ENCODE results near the gene ZNF425. TPM values are rescaled to one million over a fixed set of nuclear protein-coding genes. Genes with fewer than 3 reads are reported as not detected.
"Not testable (repeated sequence)": the region's sequence is repeated elsewhere in the genome, so short reads cannot be mapped to it uniquely, and the experiment has no call there.

The ZNF425 gene
- total RNA-seq, 2 experiments from 2014 or later: 0.22 to 0.29 TPM

DNA sequence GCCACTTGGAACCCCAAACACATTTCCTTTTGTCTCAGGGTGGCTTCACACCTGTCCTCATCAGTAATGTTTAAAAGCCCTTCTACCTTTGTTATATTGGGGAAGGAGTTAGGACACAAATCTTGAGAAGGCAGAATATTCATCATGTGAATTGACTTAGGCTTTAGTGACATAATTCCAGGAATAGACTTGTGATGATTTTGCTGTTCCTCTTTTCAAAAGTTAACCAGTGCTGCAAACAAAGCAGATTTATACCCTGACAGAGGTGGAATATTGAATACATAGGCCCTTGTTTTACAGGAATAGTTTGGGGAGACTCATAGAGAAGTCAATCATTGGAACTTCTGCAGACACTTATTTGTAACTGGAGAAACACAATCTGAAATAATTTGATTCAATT, 62.6 kb downstream of the ZNF425 start:
- no peaks in the 10 kb centered on the region for H3K27me3 Mint-ChIP-seq
- peaks cover 4% of the 10 kb centered on the region for H3K36me3 Mint-ChIP-seq (ENCODE audit: low read depth)
- H3K9me3 Mint-ChIP-seq: no peaks in the 10 kb centered on the region
- no peak overlapping the region for H3K4me3 Mint-ChIP-seq
- ChIA-PET CTCF (no interaction called here), POLR2A (interaction anchor here (0.9 kb wide), 1 partner anchor 57 kb away, joined by 6 read pairs; no protein-coding TSS in a partner anchor)
- ATAC-seq: no peak
- no peak for TF ChIP-seq CTCF (IDR thresholded peaks at IDR 0.05)
- no peak overlapping the region for H3K27ac Mint-ChIP-seq
- H3K4me1 Mint-ChIP-seq (ENCODE audit: low read depth): peaks cover 8% of the 10 kb centered on the region
- intact Hi-C loops (cut with micrococcal nuclease): no loop called here
- DNase-seq: no peak

- H3K36me3 Mint-ChIP-seq (ENCODE audit: low read depth); ATAC-seq; H3K4me3 Mint-ChIP-seq; H3K4me1 Mint-ChIP-seq (ENCODE audit: low read depth); intact Hi-C loops (cut with micrococcal nuclease); POLR2A ChIA-PET; H3K9me3 Mint-ChIP-seq; H3K27me3 Mint-ChIP-seq; DNase-seq; H3K27ac Mint-ChIP-seq: not testable (repeated sequence)
- CTCF ChIA-PET: interaction anchor here (1.9 kb wide), 1 partner anchor 57 kb away, joined by 6 read pairs; no protein-coding TSS in a partner anchor
Measured at GRCh38 chr7:149062217-149062899, 63.8 kb downstream of the ZNF425 start.

- peaks cover 6% of the 10 kb centered on the region for H3K4me1 Mint-ChIP-seq (ENCODE audit: low read depth)
- DNase-seq (no peak), ATAC-seq (no peak)
- TF ChIP-seq CTCF (IDR thresholded peaks at IDR 0.05): no peak
- ChIA-PET CTCF (no interaction called here), POLR2A (interaction anchor here (0.8 to 1.1 kb wide), 2 partner anchors 11 to 53 kb away, joined by 3 read pairs; no protein-coding TSS in a partner anchor)
- H3K36me3 Mint-ChIP-seq (ENCODE audit: low read depth): no peaks in the 10 kb centered on the region
- H3K9me3 Mint-ChIP-seq: no peaks in the 10 kb centered on the region
- H3K27me3 Mint-ChIP-seq: no peaks in the 10 kb centered on the region
- H3K27ac Mint-ChIP-seq: no peak overlapping the region
- no peak overlapping the region for H3K4me3 Mint-ChIP-seq
- intact Hi-C loops (cut with micrococcal nuclease): no loop called here
Measured at GRCh38 chr7:149060156-149060555, 66.0 kb downstream of the ZNF425 start.

DNA sequence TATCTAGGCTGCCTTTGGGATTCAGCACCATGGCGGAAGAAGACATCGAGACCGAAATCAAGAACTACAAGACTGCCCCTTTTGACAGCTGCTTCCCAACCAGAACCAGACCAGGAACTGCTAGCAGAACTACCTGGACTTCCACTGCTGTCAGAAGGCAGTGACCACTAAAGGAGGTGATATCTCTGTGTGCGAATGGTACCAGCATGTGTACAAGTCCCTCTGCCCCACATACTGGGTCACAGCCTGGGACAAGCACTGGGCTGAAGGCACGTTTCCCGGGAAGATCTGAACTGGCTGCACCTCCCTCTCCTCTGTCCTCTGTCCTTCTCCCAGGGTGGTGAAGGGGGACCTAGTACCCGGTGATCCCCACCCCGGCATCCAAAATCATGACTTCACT, 72.2 kb downstream of the ZNF425 start:
- intact Hi-C loops (cut with micrococcal nuclease): no loop called here
- no peak overlapping the region for H3K4me3 Mint-ChIP-seq

GRCh38 chr7:149053384-149053783, 72.7 kb downstream of the ZNF425 start:
- Mint-ChIP-seq H3K4me3 (no peak overlapping the region), H3K27ac (no peak overlapping the region), H3K4me1 (ENCODE audit: low read depth) (no peaks in the 10 kb centered on the region), H3K27me3 (no peaks in the 10 kb centered on the region), H3K9me3 (no peaks in the 10 kb centered on the region), H3K36me3 (ENCODE audit: low read depth) (no peaks in the 10 kb centered on the region)
- no peak for TF ChIP-seq CTCF (IDR thresholded peaks at IDR 0.05)
- POLR2A ChIA-PET: no interaction called here
- intact Hi-C loops (cut with micrococcal nuclease): no loop called here
- no peak for ATAC-seq
- no peak for DNase-seq
- CTCF ChIA-PET: interaction anchor here (1.7 kb wide), 1 partner anchor 12 kb away, joined by 7 read pairs; no protein-coding TSS in a partner anchor

More for the DNA sequence above, 72.2 kb downstream of the ZNF425 start:
- Mint-ChIP-seq H3K36me3 (ENCODE audit: low read depth) (no peaks in the 10 kb centered on the region), H3K9me3 (no peaks in the 10 kb centered on the region), H3K27me3 (no peaks in the 10 kb centered on the region), H3K27ac (no peak overlapping the region), H3K4me1 (ENCODE audit: low read depth) (no peaks in the 10 kb centered on the region)
- no peak for TF ChIP-seq CTCF (IDR thresholded peaks at IDR 0.05)
- DNase-seq (no peak), ATAC-seq (no peak)
- ChIA-PET POLR2A (interaction anchor here (1.1 kb wide), 1 partner anchor 12 kb away, joined by 3 read pairs; no protein-coding TSS in a partner anchor), CTCF (interaction anchor here (1.7 kb wide), 1 partner anchor 12 kb away, joined by 7 read pairs; no protein-coding TSS in a partner anchor)

Other genes starting within 250 kb of the ZNF425 start
- gene EZH2, start 242.0 kb downstream of the ZNF425 start, total RNA-seq: 100 to 1,000 TPM; 112 to 114 TPM
- gene PDIA4, start 97.8 kb downstream of the ZNF425 start, total RNA-seq: 10 to 100 TPM; 72.6 to 75.7 TPM
- 1 to 10 TPM; 4.0 to 4.3 TPM for gene ZNF786, start 35.6 kb downstream of the ZNF425 start, total RNA-seq
- 1 to 10 TPM; 7.2 to 8.7 TPM for gene ZNF398, start 21.1 kb upstream of the ZNF425 start, total RNA-seq
- 10 to 100 TPM; 29.3 to 29.7 TPM for gene ZNF282, start 69.2 kb upstream of the ZNF425 start, total RNA-seq
- gene ZNF212, start 113.3 kb upstream of the ZNF425 start, total RNA-seq: 10 to 100 TPM; 10.5 to 13.4 TPM
- 10 to 100 TPM; 13.2 to 13.4 TPM for gene ZNF783, start 135.9 kb upstream of the ZNF425 start, total RNA-seq